Spleen (tissue), 11 donors: ENCODE results near the gene NOP9. TPM values are rescaled to one million over a fixed set of nuclear protein-coding genes. Genes with fewer than 3 reads are reported as not detected.

ENCODE experiments used
- DNase-seq: peaks from one replicate; pipeline ENCODE4 v3.0.0-alpha.2; 2020
- H3K27ac ChIP-seq, 8 donors: fragments of 200-600 bp; sonication (generic) in 7 of 8; 1 replicate in 4 of 8; 2 replicates in 4 of 8; pipeline versions ENCODE4 v1.5.0 to v1.8.0; 2016 to 2021; ENCODE audit warnings: inconsistent platforms in 4 of 8, mild to moderate bottlenecking in 4 of 8, moderate library complexity in 1 of 8
- H3K27me3 ChIP-seq, 7 donors: fragments of 200-600 bp; sonication (generic) in 6 of 7; replicated peaks in 1 of 7; 1 replicate in 4 of 7; 2 replicates in 3 of 7; pipeline versions ENCODE4 v1.5.0 to v1.8.0; 2016 to 2021; ENCODE audit warnings: inconsistent platforms in 3 of 7, mild to moderate bottlenecking in 1 of 7
- H3K36me3 ChIP-seq, 6 donors: fragments of 200-600 bp; sonication (generic) in 5 of 6; 1 replicate in 4 of 6; 2 replicates in 2 of 6; pipeline versions ENCODE4 v1.5.0 to v1.8.0; 2016 to 2021; ENCODE audit warnings: inconsistent platforms in 2 of 6
- H3K4me1 ChIP-seq, 6 donors: fragments of 200-600 bp; sonication (generic) in 5 of 6; 1 replicate in 3 of 6; 2 replicates in 3 of 6; pipeline versions ENCODE4 v1.5.0 to v1.8.0; 2016 to 2021; ENCODE audit warnings: inconsistent platforms in 3 of 6
- H3K4me3 ChIP-seq, 8 donors: fragments of 200-600 bp; sonication (generic) in 7 of 8; 1 replicate in 4 of 8; 2 replicates in 4 of 8; pipeline versions ENCODE4 v1.5.0 to v1.8.0; 2016 to 2021; ENCODE audit warnings: inconsistent platforms in 4 of 8, mild to moderate bottlenecking in 4 of 8, moderate library complexity in 2 of 8
- H3K9me3 ChIP-seq, 8 donors: fragments of 200-600 bp; sonication (generic) in 7 of 8; 1 replicate in 4 of 8; 2 replicates in 4 of 8; pipeline versions ENCODE4 v1.5.0 to v1.8.0; 2016 to 2021; ENCODE audit warnings: inconsistent platforms in 4 of 8
- CTCF ChIP-seq, 11 experiments: fragments of 200-600 bp in 7 of 11; fragments of 450-650 bp in 4 of 11; sonication (generic) in 4 of 11; IDR thresholded peaks in 8 of 11; conservative IDR thresholded peaks in 3 of 11; 1 replicate in 7 of 11; 2 replicates in 4 of 11; pipeline versions ENCODE4 v1.4.0 to v1.8.0; 2016 to 2021; ENCODE audit warnings: antibody characterized with exemption in 11 of 11, inconsistent platforms in 4 of 11, mild to moderate bottlenecking in 1 of 11
- POLR2A ChIP-seq, 3 donors: fragments of 450-650 bp; IDR thresholded peaks; one replicate each; pipeline ENCODE4 v1.5.1; 2017; ENCODE audit warnings: antibody characterized with exemption in 3 of 3, mild to moderate bottlenecking in 1 of 3
- POLR2AphosphoS5 ChIP-seq, 3 donors: sonication (generic); formaldehyde crosslinking; IDR thresholded peaks; one replicate each; pipeline ENCODE4 v1.5.1; 2017; ENCODE audit warnings: antibody characterized with exemption in 3 of 3
- WGBS, 5 donors: extraction: QIAGEN DNeasy Blood & Tissue Kit in 3 of 5; methylation state at CpG; one replicate each; pipeline versions ENCODE4 v1.1.5 to v1.1.7; 2013 to 2018; 5-methylcytosine and 5-hydroxymethylcytosine counted together
- intact Hi-C: fragments of 100-400 bp; cut with DNase I; formaldehyde crosslinking; loops from one replicate; pipeline ENCODE4 v1.15.0; 2023; ENCODE audit warnings: low total_unique reads
- polyA plus RNA-seq, 3 donors: library from polyadenylated mRNA; stranded (reverse); fragments of 200-250 nt; gene quantifications; one replicate each; pipeline ENCODE4 v1.2.1, GENCODE V29; 2013
- total RNA-seq, 7 donors: library from RNA; depleted of rRNA in 3 of 7; stranded (reverse); fragments of >200 nt in 3 of 7; fragmentation: NEBNext Ultra II Directional in 4 of 7; extraction: Animal tissue kit (Norgen Biotek cat#: 25700) in 4 of 7; gene quantifications; one replicate each; pipeline versions ENCODE4 v1.1.0 to v1.2.1, GENCODE V29; 2016 to 2021
- donor health status: healthy with polysubstance abuse.
- donor health status: DM: no; HTN: no; CAD: no; lungs with moderate emphysema.
- donor health status: DM: no; HTN: no; CAD: no.
- donor health status: Bipolar disorder and iron deficiency.
- donor health status: healthy.
- donor health status: DM: no; HTN: no; CAD: no.
- donor health status: DM: yes; HTN: yes; CAD: no.

The NOP9 gene
- total and polyA plus RNA-seq, 10 donors = 4.5 to 26.9 (median 18.9) TPM

- no peak for DNase-seq
- WGBS, 5 donors = 78 to 82% (median 80%) methylated on average over 7 of the region's 7 CpGs
- Histone ChIP-seq H3K4me1 (peaks cover 4 to 15% (median 11%) of the 10 kb centered on the region in 6 donors), H3K9me3 (no peaks in the 10 kb centered on the region), H3K4me3 (no peak overlapping the region), H3K27ac (no peak overlapping the region), H3K36me3 (no peaks in the 10 kb centered on the region), H3K27me3 (peaks cover 0 to 8% (median 0%) of the 10 kb centered on the region in 7 donors)
- intact Hi-C loops = no loop called here
- TF ChIP-seq POLR2A (IDR thresholded peaks at IDR 0.05) = no peak
- TF ChIP-seq POLR2AphosphoS5 (IDR thresholded peaks at IDR 0.05) = no peak
- TF ChIP-seq CTCF (IDR thresholded peaks at IDR 0.05 in 8 of 11, conservative IDR thresholded peaks at IDR 0.05 in 3 of 11) = no peak
These were observed 44.4 kb downstream of the NOP9 start for GRCh38 chr14:24343795-24344660.

- H3K4me3 ChIP-seq = no peak overlapping the region
- no peak for DNase-seq
- TF ChIP-seq POLR2A (IDR thresholded peaks at IDR 0.05) (no peak), POLR2AphosphoS5 (IDR thresholded peaks at IDR 0.05) (no peak), CTCF (IDR thresholded peaks at IDR 0.05 in 8 of 11, conservative IDR thresholded peaks at IDR 0.05 in 3 of 11) (no peak)
- no peaks in the 10 kb centered on the region for H3K9me3 ChIP-seq
- 33 to 60% (median 52%) methylated on average over 1 of the region's 1 CpG for WGBS, 5 donors
- intact Hi-C loops = no loop called here
- H3K27me3 ChIP-seq = peaks cover 0 to 22% (median 0%) of the 10 kb centered on the region in 7 donors
- no peaks in the 10 kb centered on the region for H3K4me1 ChIP-seq
- peak overlapping the region in 2 of 8 donors; percentile 13 to 15 for H3K27ac ChIP-seq
- H3K36me3 ChIP-seq = no peaks in the 10 kb centered on the region
These were observed 47.5 kb downstream of the NOP9 start for GRCh38 chr14:24347134-24347533.

GRCh38 chr14:24348186-24348585 is 48.5 kb downstream of the NOP9 start:
- DNase-seq = no peak
- TF ChIP-seq CTCF (IDR thresholded peaks at IDR 0.05 in 8 of 11, conservative IDR thresholded peaks at IDR 0.05 in 3 of 11) (no peak), POLR2AphosphoS5 (IDR thresholded peaks at IDR 0.05) (no peak), POLR2A (IDR thresholded peaks at IDR 0.05) (no peak)
- H3K4me1 ChIP-seq = no peaks in the 10 kb centered on the region
- WGBS, 5 donors = 88 to 97% (median 95%) methylated on average over 2 of the region's 2 CpGs
- H3K27me3 ChIP-seq = peaks cover 0 to 32% (median 0%) of the 10 kb centered on the region in 7 donors
- no peaks in the 10 kb centered on the region for H3K36me3 ChIP-seq
- H3K27ac ChIP-seq = no peak overlapping the region
- intact Hi-C loops = no loop called here
- H3K9me3 ChIP-seq = no peaks in the 10 kb centered on the region
- H3K4me3 ChIP-seq = no peak overlapping the region

GRCh38 chr14:24349742-24350141 is 50.1 kb downstream of the NOP9 start:
- DNase-seq = no peak
- Histone ChIP-seq H3K27ac (no peak overlapping the region), H3K9me3 (no peaks in the 10 kb centered on the region), H3K36me3 (no peaks in the 10 kb centered on the region), H3K4me1 (no peaks in the 10 kb centered on the region), H3K4me3 (no peak overlapping the region), H3K27me3 (peaks cover 0 to 35% (median 0%) of the 10 kb centered on the region in 7 donors)
- intact Hi-C loops = no loop called here
- no peak for TF ChIP-seq CTCF (IDR thresholded peaks at IDR 0.05 in 8 of 11, conservative IDR thresholded peaks at IDR 0.05 in 3 of 11)
- TF ChIP-seq POLR2A (IDR thresholded peaks at IDR 0.05) = no peak
- TF ChIP-seq POLR2AphosphoS5 (IDR thresholded peaks at IDR 0.05) = no peak
- 77 to 90% (median 81%) methylated on average over 5 of the region's 5 CpGs for WGBS, 5 donors
